CD14-positive monocyte (primary cell): Measurements from ENCODE around the gene ADRA2C. TPM values are rescaled to one million over a fixed set of nuclear protein-coding genes. Genes with fewer than 3 reads are reported as not detected.

Experiments used
- DNase-seq, 3 donors: peaks; one replicate each; pipeline ENCODE4 v3.0.0-alpha.2; 2011 to 2022
- H2AFZ ChIP-seq: 2 replicates; pipeline ENCODE4 v1.6.0; 2012; ENCODE audit warnings: mild to moderate bottlenecking, low read depth, low read length, inconsistent platforms; ENCODE audit not compliant: insufficient read depth, poor library complexity, severe bottlenecking
- H3K27ac ChIP-seq, 2 donors: 1 replicate in 1 of 2; 2 replicates in 1 of 2; pipeline ENCODE4 v1.5.1; 2012 to 2013; ENCODE audit warnings: low read length in 2 of 2, control low read depth in 1 of 2, inconsistent platforms in 1 of 2, low read depth in 1 of 2, mild to moderate bottlenecking in 1 of 2
- H3K27me3 ChIP-seq, 2 donors: one replicate each; pipeline versions ENCODE4 v1.6.0 to v1.6.1; 2011 to 2013; ENCODE audit warnings: low read length in 2 of 2; ENCODE audit not compliant: control insufficient read depth in 2 of 2, insufficient read depth in 2 of 2
- H3K36me3 ChIP-seq, 2 donors: replicated peaks in 1 of 2; 1 replicate in 1 of 2; 2 replicates in 1 of 2; pipeline versions ENCODE4 v1.5.1 to v1.6.1; 2012 to 2013; ENCODE audit warnings: low read length in 2 of 2, control low read depth in 1 of 2, inconsistent platforms in 1 of 2, mild to moderate bottlenecking in 1 of 2; ENCODE audit not compliant: insufficient read depth in 2 of 2, control insufficient read depth in 1 of 2
- H3K4me1 ChIP-seq, 2 donors: 1 replicate in 1 of 2; 2 replicates in 1 of 2; pipeline versions ENCODE4 v1.5.1 to v1.6.1; 2012 to 2013; ENCODE audit warnings: low read length in 2 of 2, control low read depth in 1 of 2, inconsistent platforms in 1 of 2, mild to moderate bottlenecking in 1 of 2, moderate library complexity in 1 of 2; ENCODE audit not compliant: insufficient read depth in 2 of 2, control insufficient read depth in 1 of 2
- H3K4me2 ChIP-seq: replicated peaks from 2 replicates; pipeline ENCODE3; 2012; ENCODE audit warnings: low read length, moderate library complexity, mild to moderate bottlenecking; ENCODE audit not compliant: poor library complexity, severe bottlenecking; ENCODE audit errors: extremely low read depth
- H3K4me3 ChIP-seq, 3 experiments: fragments of 200-600 bp in 1 of 3; sonication (generic) in 1 of 3; replicated peaks in 1 of 3; 1 replicate in 2 of 3; 2 replicates in 1 of 3; pipeline ENCODE4 v1.5.1; 2011 to 2013; ENCODE audit warnings: low read length in 3 of 3, mild to moderate bottlenecking in 3 of 3, control low read depth in 2 of 3, low read depth in 2 of 3, inconsistent platforms in 1 of 3, moderate library complexity in 1 of 3
- H3K79me2 ChIP-seq: 2 replicates; pipeline ENCODE4 v1.6.0; 2012; ENCODE audit warnings: mild to moderate bottlenecking, control low read depth, inconsistent platforms, low read length, moderate library complexity; ENCODE audit not compliant: insufficient read depth
- H3K9ac ChIP-seq: 2 replicates; pipeline ENCODE4 v1.6.0; 2017; ENCODE audit warnings: low read length, mild to moderate bottlenecking; ENCODE audit not compliant: insufficient read depth, poor library complexity, severe bottlenecking
- H3K9me3 ChIP-seq, 2 donors: replicated peaks in 1 of 2; 1 replicate in 1 of 2; 2 replicates in 1 of 2; pipeline versions ENCODE4 v1.5.1 to v1.6.1; 2012 to 2013; ENCODE audit warnings: low read length in 2 of 2, control low read depth in 1 of 2; ENCODE audit not compliant: control insufficient read depth in 1 of 2, insufficient read depth in 1 of 2
- H4K20me1 ChIP-seq: 2 replicates; pipeline ENCODE4 v1.6.0; 2012; ENCODE audit warnings: mild to moderate bottlenecking, low read length, control low read depth, moderate library complexity; ENCODE audit not compliant: insufficient read depth
- H3K27ac Mint-ChIP-seq, 7 donors: one replicate each; pipeline ENCODE4 v1.8.0; 2020; ENCODE audit warnings: mild to moderate bottlenecking in 7 of 7, mixed read lengths in 7 of 7, moderate library complexity in 6 of 7, inconsistent platforms in 2 of 7
- H3K27me3 Mint-ChIP-seq, 3 donors: one replicate each; pipeline ENCODE4 v1.8.0; 2021 to 2022; ENCODE audit warnings: low read depth in 3 of 3, mild to moderate bottlenecking in 3 of 3, mixed read lengths in 3 of 3, moderate library complexity in 3 of 3, inconsistent platforms in 1 of 3
- H3K36me3 Mint-ChIP-seq, 2 donors: one replicate each; pipeline ENCODE4 v1.8.0; 2020; ENCODE audit warnings: mixed read lengths in 2 of 2, inconsistent platforms in 1 of 2, mild to moderate bottlenecking in 1 of 2
- H3K4me1 Mint-ChIP-seq: one replicate; pipeline ENCODE4 v1.8.0; 2020; ENCODE audit warnings: mild to moderate bottlenecking, mixed read lengths
- H3K4me3 Mint-ChIP-seq, 2 donors: one replicate each; pipeline ENCODE4 v1.8.0; 2020; ENCODE audit warnings: mild to moderate bottlenecking in 2 of 2, mixed read lengths in 2 of 2, moderate library complexity in 1 of 2
- H3K9me3 Mint-ChIP-seq, 7 donors: one replicate each; pipeline ENCODE4 v1.8.0; 2020 to 2022; ENCODE audit warnings: mixed read lengths in 7 of 7, mild to moderate bottlenecking in 6 of 7, moderate library complexity in 6 of 7, inconsistent platforms in 2 of 7
- CTCF ChIP-seq: fragments of 200-600 bp; IDR thresholded peaks from one replicate; pipeline ENCODE4 v1.8.0; 2022; ENCODE audit warnings: antibody characterized with exemption, mild to moderate bottlenecking
- WGBS: methylation state at CpG from one replicate; pipeline ENCODE4 v1.1.5; 2013; ENCODE audit warnings: missing lambda C conversion rate; ENCODE audit not compliant: insufficient coverage; 5-methylcytosine and 5-hydroxymethylcytosine counted together
- intact Hi-C, 2 donors: fragments of 100-400 bp; cut with micrococcal nuclease; formaldehyde crosslinking; loops; one replicate each; pipeline versions ENCODE4 v1.15.0 to v1.15.1; 2023
- polyA plus RNA-seq, 3 donors: library from polyadenylated mRNA; depleted of rRNA in 1 of 3; unstranded in 2 of 3; stranded (reverse) in 1 of 3; fragments of 300-500 nt in 2 of 3; fragments of >200 nt in 1 of 3; fragmentation: Illumina TruSeq in 2 of 3; gene quantifications; 1 replicate in 2 of 3; 2 replicates in 1 of 3; pipeline ENCODE4 v1.2.3, GENCODE V29; 2012 to 2021

ADRA2C gene
- polyA plus RNA-seq, 3 donors = not detected

- Histone ChIP-seq H3K9ac (no peak overlapping the region), H3K27ac (no peak overlapping the region), H4K20me1 (no peaks in the 10 kb centered on the region), H3K27me3 (no peaks in the 10 kb centered on the region), H3K4me3 (no peak overlapping the region), H3K9me3 (peaks cover 8 to 10% of the 10 kb centered on the region in 2 donors), H3K79me2 (no peaks in the 10 kb centered on the region), H3K36me3 (no peaks in the 10 kb centered on the region), H3K4me1 (no peaks in the 10 kb centered on the region), H3K4me2 (no peak overlapping the region), H2AFZ (no peak overlapping the region)
- Mint-ChIP-seq H3K27me3 (peaks cover 1 to 17% (median 5%) of the 10 kb centered on the region in 3 donors), H3K4me1 (no peaks in the 10 kb centered on the region), H3K9me3 (peaks cover 2 to 13% (median 7%) of the 10 kb centered on the region in 7 donors), H3K27ac (no peak overlapping the region), H3K4me3 (no peak overlapping the region), H3K36me3 (no peaks in the 10 kb centered on the region)
- intact Hi-C loops = no loop called here
- TF ChIP-seq CTCF = no peak
- 87% methylated on average over 6 of the region's 6 CpGs for WGBS
- no peak for DNase-seq
Measured at GRCh38 chr4:3779509-3779908, 13.3 kb downstream of the ADRA2C start.

GRCh38 chr4:3780347-3781171 lies 14.4 kb downstream of the ADRA2C start:
- Histone ChIP-seq H3K79me2 (no peaks in the 10 kb centered on the region), H3K27me3 (no peaks in the 10 kb centered on the region), H3K9me3 (peaks cover 8 to 10% of the 10 kb centered on the region in 2 donors), H3K36me3 (no peaks in the 10 kb centered on the region), H3K27ac (no peak overlapping the region), H4K20me1 (no peaks in the 10 kb centered on the region), H3K4me1 (no peaks in the 10 kb centered on the region), H3K9ac (no peak overlapping the region), H3K4me3 (no peak overlapping the region), H3K4me2 (no peak overlapping the region), H2AFZ (no peak overlapping the region)
- Mint-ChIP-seq H3K27ac (peak overlapping the region in 1 of 7 donors; percentile 41), H3K4me3 (no peak overlapping the region), H3K36me3 (no peaks in the 10 kb centered on the region), H3K27me3 (peaks cover 1 to 17% (median 7%) of the 10 kb centered on the region in 3 donors), H3K9me3 (peaks cover 2 to 13% (median 7%) of the 10 kb centered on the region in 7 donors), H3K4me1 (no peaks in the 10 kb centered on the region)
- no peak for TF ChIP-seq CTCF
- DNase-seq = no peak
- WGBS = 76% methylated on average over 18 of the region's 21 CpGs
- intact Hi-C loops = no loop called here
